NOMO-1 treated with DMSO at 0.1 percent for 48 hours (cell line): ENCODE measurements around the gene PCDHGA1.
A peak's percentile ranks its signal among the peaks of the same experiment; 100 is the strongest.

Experiments used
- DNase-seq: peaks from one replicate; lab custom pipeline; 2025; ENCODE audit not compliant: unreplicated experiment; lab: John Stamatoyannopoulos, UW

The PCDHGA1 gene

GRCh38 chr5:141490271-141490670 lies 160.0 kb downstream of the PCDHGA1 start:
- no peak for DNase-seq

GRCh38 chr5:141490771-141491170 lies 160.5 kb downstream of the PCDHGA1 start:
- no peak for DNase-seq

DNA sequence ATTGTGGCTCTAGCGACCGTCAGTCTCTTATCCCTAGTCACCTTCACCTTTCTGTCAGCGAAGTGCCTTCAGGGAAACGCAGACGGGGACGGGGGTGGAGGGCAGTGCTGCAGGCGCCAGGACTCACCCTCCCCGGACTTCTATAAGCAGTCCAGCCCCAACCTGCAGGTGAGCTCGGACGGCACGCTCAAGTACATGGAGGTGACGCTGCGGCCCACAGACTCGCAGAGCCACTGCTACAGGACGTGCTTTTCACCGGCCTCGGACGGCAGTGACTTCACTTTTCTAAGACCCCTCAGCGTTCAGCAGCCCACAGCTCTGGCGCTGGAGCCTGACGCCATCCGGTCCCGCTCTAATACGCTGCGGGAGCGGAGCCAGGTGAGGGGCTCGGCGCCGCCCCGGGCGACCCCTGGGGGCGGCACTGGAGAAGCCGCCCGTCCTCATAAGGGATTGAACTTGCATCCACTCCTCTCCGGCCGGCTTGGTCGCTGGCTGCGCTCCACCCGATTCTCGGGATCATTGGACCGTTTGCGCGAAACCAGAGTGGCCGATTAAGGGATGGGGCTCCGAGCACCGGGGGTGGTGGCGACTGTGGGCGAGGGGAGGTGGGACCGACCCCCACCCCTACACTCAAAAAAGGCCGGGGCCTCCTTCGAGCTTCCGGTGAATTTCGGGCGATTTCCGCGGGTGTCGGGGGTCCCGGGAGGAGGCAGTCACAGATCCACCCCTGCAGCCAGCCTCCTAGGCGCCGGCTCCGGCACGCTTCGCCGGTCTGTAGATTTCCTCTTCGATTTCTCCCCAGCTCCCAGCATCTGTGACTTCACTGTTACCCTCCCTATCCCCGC lies 161.2 kb downstream of the PCDHGA1 start:
- no peak for DNase-seq

DNA sequence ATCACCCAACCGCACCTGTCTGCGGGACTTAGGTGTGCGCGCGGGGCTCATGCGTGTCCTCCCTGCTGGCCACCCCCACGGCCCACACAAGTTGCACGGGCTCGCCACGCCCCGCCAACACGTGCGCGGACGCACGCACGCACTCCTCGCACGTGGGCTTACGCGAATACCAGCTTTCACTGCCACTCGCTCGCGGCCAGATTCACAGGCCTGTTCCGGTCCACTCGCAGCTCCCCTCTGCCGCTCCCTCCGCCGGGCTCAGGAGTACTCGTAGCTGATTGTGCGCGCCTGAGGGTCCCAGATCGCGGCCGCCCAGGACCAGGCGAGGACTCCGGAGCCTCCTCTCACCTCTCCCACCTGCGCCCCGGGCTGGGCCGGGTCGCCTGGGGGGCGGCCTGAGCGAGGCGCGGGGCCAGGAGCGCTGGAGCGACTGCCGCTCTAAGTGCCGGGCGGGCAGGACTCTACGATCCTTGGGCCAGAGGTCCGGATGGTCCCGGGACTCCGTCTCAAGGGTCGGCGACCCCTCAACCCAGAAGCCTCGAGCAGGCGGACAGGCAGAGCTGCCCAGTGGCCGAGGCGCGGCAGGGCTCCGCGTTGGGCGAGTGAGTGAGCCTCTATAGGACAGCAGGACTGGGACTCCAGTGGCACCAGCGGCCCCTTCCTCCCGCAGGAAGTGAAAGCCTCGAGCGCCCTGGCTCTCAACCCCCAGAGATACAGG lies 162.0 kb downstream of the PCDHGA1 start:
- DNase-seq, result peak; percentile 17

GRCh38 chr5:141493500-141494422 lies 163.4 kb downstream of the PCDHGA1 start:
- DNase-seq, result no peak

- no peak for DNase-seq
Measured at GRCh38 chr5:141494761-141495452, 164.6 kb downstream of the PCDHGA1 start.

GRCh38 chr5:141495453-141495811 lies 165.1 kb downstream of the PCDHGA1 start:
- DNase-seq, result no peak

DNA sequence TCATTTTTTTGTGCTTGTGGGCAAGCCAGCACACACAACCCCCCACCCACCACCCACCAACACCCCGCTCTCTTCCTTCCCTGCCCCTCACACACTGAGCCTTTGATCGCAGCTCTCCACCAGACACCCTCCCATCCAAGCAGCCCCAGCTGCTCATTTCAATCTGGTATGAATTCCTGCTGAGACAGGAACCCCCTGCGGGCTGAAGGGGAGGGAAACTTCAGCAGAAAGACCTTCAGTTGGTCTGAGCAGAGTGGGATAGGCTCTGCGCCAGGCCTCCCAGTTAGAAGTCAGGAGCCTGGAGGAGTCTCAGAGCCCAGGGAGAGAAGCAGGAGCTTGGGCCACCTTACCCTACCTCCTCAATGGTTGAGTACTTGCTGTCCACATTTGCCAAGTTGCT lies 165.7 kb downstream of the PCDHGA1 start:
- DNase-seq, result no peak

- no peak for DNase-seq
Measured at GRCh38 chr5:141501761-141502160, 171.4 kb downstream of the PCDHGA1 start.

- no peak for DNase-seq
Measured at GRCh38 chr5:141503681-141504080, 173.4 kb downstream of the PCDHGA1 start.

- DNase-seq, result no peak
Measured at GRCh38 chr5:141504216-141504615, 173.9 kb downstream of the PCDHGA1 start.

DNA sequence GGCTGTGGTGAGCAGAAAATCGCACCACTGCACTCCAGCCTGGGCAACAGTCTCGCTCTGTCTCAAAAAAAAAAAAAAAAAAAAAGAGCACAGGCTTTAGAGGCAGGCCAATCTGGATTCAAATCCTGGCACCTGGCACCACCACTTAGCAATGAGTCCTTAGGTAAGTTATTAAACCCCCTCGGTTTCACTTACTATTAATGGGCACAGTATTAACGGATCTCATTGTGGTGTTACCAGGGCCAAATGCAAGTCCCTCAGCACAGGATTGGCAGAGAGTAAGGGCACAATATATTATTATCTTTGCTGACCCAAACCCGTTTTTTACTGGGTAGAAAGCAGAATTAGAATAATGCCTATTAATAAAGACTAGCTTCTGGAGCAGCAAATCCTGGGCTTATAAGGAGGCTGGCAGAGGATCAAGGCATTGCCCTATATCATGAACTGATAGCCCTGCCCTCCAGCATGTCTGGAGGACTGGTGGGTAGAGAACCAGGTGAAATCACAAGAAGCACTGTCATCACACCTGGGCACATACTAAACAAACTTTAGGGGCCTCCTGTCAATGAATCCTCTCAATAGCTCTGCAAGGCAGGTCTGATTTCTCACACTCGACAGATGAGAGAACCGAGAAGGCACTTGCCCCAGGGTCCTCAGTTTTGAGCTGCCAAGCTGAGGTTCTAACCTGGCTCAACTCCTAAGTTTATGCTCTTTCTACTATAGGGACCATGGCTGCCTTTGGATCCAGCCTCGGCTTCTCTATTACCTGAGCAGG lies 176.3 kb downstream of the PCDHGA1 start:
- DNase-seq, result no peak

DNA sequence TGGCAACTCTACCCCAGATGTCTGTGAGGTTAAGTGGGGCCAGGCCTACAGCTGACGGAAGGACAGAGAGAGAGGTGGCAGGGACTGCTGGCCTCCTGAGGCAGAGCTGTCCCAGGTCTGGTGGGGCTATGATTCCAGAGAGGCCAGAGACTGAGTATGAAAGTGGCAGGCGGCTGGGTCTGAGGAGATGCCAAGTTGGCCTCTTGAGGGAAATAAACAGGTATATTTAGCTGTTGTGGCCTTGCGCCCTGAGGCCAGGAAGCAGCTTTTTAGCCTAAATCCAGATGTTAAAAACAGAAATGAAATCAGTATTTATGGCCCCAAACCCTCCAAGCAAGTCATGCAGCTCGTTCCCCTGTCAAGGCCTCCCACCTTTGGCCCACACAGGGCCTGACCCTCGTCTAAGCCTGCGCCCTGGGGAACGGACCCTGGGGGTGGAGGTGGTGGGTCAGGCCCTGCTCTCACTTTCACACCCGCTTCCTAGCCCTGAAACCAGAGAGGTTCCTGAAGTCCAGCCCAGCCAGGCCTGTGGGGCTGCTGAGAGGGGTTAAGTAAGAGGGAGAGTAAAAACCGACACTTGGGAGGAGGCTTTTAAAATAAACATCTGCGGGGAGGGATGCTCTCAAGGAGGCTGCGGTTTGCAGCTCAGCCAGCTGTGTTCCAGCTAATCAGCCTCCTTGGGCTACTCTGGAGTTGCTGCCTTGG lies 177.2 kb downstream of the PCDHGA1 start:
- peak; percentile 11 for DNase-seq

GRCh38 chr5:141508440-141508797 lies 178.1 kb downstream of the PCDHGA1 start:
- DNase-seq, result no peak

DNA sequence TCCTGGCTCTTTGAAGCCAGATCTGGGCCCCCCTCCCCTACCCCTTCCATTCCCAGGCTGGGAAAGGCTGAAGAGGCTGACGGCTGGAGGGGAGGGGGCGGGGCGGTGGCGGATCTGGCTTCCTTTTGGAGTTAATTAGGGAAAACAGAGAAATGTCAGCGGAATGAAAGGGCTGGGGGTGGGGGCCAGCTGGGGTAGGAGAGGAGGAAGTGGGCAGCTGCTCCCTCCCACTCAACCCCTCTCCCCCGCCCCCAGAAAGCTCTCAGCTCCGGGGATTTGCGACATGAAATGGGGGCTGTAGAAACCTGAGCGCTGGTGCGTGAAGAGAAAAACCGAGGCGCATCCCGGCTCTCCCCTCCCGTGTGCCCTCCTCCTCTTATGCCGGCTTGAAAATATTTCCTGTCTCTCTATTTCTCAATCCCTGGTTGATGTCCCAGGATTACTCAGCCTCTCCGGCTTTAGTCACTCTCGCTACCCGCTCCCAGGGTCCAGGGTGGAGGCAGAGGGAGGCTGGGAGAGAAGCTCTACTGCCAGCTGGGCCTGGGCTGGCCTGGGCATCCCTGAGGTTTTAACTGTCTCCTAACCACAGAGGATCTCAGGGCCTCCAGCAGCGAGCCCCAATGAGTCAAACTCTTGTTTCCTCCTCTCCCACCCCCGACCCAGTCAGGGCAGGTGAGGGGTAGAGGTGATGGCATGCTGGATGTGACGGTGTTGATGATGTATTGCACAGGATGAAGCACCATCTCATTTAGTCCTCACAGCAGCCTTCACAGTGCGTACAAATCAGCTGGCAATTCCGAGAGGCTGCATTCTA lies 178.7 kb downstream of the PCDHGA1 start:
- no peak for DNase-seq

- no peak for DNase-seq
Measured at GRCh38 chr5:141510160-141510559, 179.8 kb downstream of the PCDHGA1 start.

- no peak for DNase-seq
Measured at GRCh38 chr5:141510850-141511601, 180.7 kb downstream of the PCDHGA1 start.

DNA sequence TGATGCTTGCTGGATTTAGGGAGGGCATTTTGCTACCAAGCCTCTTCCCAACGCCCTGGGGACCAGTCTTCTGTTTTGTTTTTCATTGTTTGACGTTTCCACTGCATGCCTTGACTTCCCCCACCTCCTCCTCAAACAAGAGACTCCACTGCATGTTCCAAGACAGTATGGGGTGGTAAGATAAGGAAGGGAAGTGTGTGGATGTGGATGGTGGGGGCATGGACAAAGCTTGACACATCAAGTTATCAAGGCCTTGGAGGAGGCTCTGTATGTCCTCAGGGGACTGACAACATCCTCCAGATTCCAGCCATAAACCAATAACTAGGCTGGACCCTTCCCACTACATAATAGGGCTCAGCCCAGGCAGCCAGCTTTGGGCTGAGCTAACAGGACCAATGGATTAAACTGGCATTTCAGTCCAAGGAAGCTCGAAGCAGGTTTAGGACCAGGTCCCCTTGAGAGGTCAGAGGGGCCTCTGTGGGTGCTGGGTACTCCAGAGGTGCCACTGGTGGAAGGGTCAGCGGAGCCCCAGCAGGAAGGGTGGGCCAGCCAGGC lies 181.5 kb downstream of the PCDHGA1 start:
- DNase-seq, result no peak
